SK-N-SH (cell line): ENCODE measurements around the gene KCND3. TPM values are rescaled to one million over a fixed set of nuclear protein-coding genes. Genes with fewer than 3 reads are reported as not detected.
A peak's percentile ranks its signal among the peaks of the same experiment; 100 is the strongest.

Experiments
- CTCF ChIA-PET: fragments of 300-600, 350-600 bp; formaldehyde crosslinking; extraction: SDS; loops from one replicate; lab custom pipeline; 2021; lab: Yijun Ruan, JAX
- POLR2A ChIA-PET: fragments of 350-600 bp; sonication (Branson Sonifier 250); formaldehyde crosslinking; extraction: SDS; loops from one replicate; lab custom pipeline; 2020; ENCODE audit warnings: antibody characterized with exemption, inconsistent platforms; lab: Yijun Ruan, JAX
- DNase-seq: peaks from one replicate; pipeline ENCODE4 v3.0.0; 2012
- H2AFZ ChIP-seq: fragments of 200-600 bp; sonication (generic); 2 replicates; pipeline ENCODE4 v1.8.1; 2016; ENCODE audit warnings: antibody characterized with exemption, mild to moderate bottlenecking, low read depth
- H3F3A ChIP-seq: fragments of 200-600 bp; sonication (generic); replicated peaks from 2 replicates; pipeline ENCODE3; 2016; ENCODE audit warnings: antibody characterized with exemption, mild to moderate bottlenecking; ENCODE audit not compliant: insufficient read depth
- H3K27ac ChIP-seq, 2 experiments: fragments of 200-500 bp in 1 of 2; fragments of 200-600 bp in 1 of 2; sonication (Bioruptor generic) in 1 of 2; sonication (generic), shearing (Covaris generic) in 1 of 2; 2 replicates each; pipeline versions ENCODE4 v1.5.1 to v1.6.1; 2014 to 2016; ENCODE audit warnings: low read depth in 2 of 2, inconsistent platforms in 1 of 2, low read length in 1 of 2, mild to moderate bottlenecking in 1 of 2, mixed read lengths in 1 of 2
- H3K27me3 ChIP-seq: fragments of 200-600 bp; sonication (generic), shearing (Covaris generic); 2 replicates; pipeline ENCODE4 v1.6.1; 2016; ENCODE audit warnings: mixed run types; ENCODE audit not compliant: insufficient read depth
- H3K36me3 ChIP-seq, 2 experiments: fragments of 200-500 bp in 1 of 2; fragments of 200-600 bp in 1 of 2; sonication (Bioruptor generic) in 1 of 2; sonication (generic) in 1 of 2; replicated peaks in 1 of 2; 2 replicates each; pipeline versions ENCODE3 to v1.5.1; 2014 to 2016; ENCODE audit warnings: low read length in 1 of 2, mild to moderate bottlenecking in 1 of 2; ENCODE audit not compliant: insufficient read depth in 2 of 2, control insufficient read depth in 1 of 2
- H3K4me1 ChIP-seq, 2 experiments: fragments of 200-500 bp in 1 of 2; fragments of 200-600 bp in 1 of 2; sonication (Bioruptor generic) in 1 of 2; sonication (generic), shearing (Covaris generic) in 1 of 2; 2 replicates each; pipeline versions ENCODE4 v1.5.1 to v1.6.1; 2014 to 2016; ENCODE audit warnings: low read depth in 1 of 2, low read length in 1 of 2, mixed run types in 1 of 2; ENCODE audit not compliant: insufficient read depth in 2 of 2, control insufficient read depth in 1 of 2
- H3K4me2 ChIP-seq: fragments of 200-600 bp; sonication (generic), shearing (Covaris generic); 2 replicates; pipeline ENCODE4 v1.6.1; 2017; ENCODE audit warnings: mixed run types
- H3K4me3 ChIP-seq, 2 experiments: fragments of 200-500 bp in 1 of 2; fragments of 200-600 bp in 1 of 2; sonication (Bioruptor generic) in 1 of 2; sonication (generic), shearing (Covaris generic) in 1 of 2; 2 replicates each; pipeline versions ENCODE4 v1.5.1 to v1.8.1; 2014 to 2016; ENCODE audit warnings: low read depth in 2 of 2, inconsistent platforms in 1 of 2, low read length in 1 of 2, mild to moderate bottlenecking in 1 of 2, mixed read lengths in 1 of 2, moderate library complexity in 1 of 2
- H3K79me2 ChIP-seq: fragments of 200-600 bp; sonication (generic); 2 replicates; pipeline ENCODE4 v1.8.1; 2017; ENCODE audit warnings: mild to moderate bottlenecking; ENCODE audit not compliant: insufficient read depth
- H3K9ac ChIP-seq: fragments of 200-600 bp; sonication (generic); 2 replicates; pipeline ENCODE4 v1.6.1; 2017; ENCODE audit warnings: mixed run types
- H3K9me2 ChIP-seq: fragments of 200-600 bp; sonication (generic); 2 replicates; pipeline ENCODE4 v1.6.1; 2017; ENCODE audit warnings: mixed run types
- H3K9me3 ChIP-seq: fragments of 200-600 bp; sonication (generic); 2 replicates; pipeline ENCODE4 v1.6.1; 2017; ENCODE audit warnings: mixed run types, mild to moderate bottlenecking, moderate library complexity
- H4K20me1 ChIP-seq: fragments of 200-600 bp; sonication (generic); 2 replicates; pipeline ENCODE4 v1.6.1; 2017; ENCODE audit warnings: mild to moderate bottlenecking, mixed run types; ENCODE audit not compliant: insufficient read depth
- ELF1 ChIP-seq: IDR thresholded peaks from 2 replicates; pipeline ENCODE4 v1.4.0; 2012
- EP300 ChIP-seq, 2 experiments: IDR thresholded peaks; 2 replicates each; pipeline versions ENCODE4 v1.4.0 to v1.6.1; 2012; ENCODE audit warnings: borderline replicate concordance in 1 of 2, low read depth in 1 of 2, low read length in 1 of 2
- EZH2phosphoT487 ChIP-seq: fragments of 200-600 bp; sonication (generic); IDR thresholded peaks from 2 replicates; pipeline ENCODE4 v1.6.1; 2017; ENCODE audit warnings: low read depth, mixed run types, mild to moderate bottlenecking, antibody characterized with exemption, moderate library complexity, borderline replicate concordance
- FOSL2 ChIP-seq: IDR thresholded peaks from 2 replicates; pipeline ENCODE4 v1.4.0; 2012; ENCODE audit warnings: low read depth, mild to moderate bottlenecking, moderate library complexity, borderline replicate concordance
- FOXJ3 ChIP-seq: sonication (generic); formaldehyde crosslinking; IDR thresholded peaks from 2 replicates; pipeline ENCODE4 v1.5.1; 2020; ENCODE audit warnings: mild to moderate bottlenecking, missing genetic modification reagents
- GABPA ChIP-seq: IDR thresholded peaks from 2 replicates; pipeline ENCODE4 v1.4.0; 2012; ENCODE audit warnings: low read depth, mild to moderate bottlenecking
- GATA2 ChIP-seq: sonication (generic); formaldehyde crosslinking; IDR thresholded peaks from 2 replicates; pipeline ENCODE4 v1.5.0; 2020; ENCODE audit warnings: mild to moderate bottlenecking, missing genetic modification reagents
- IRF3 ChIP-seq: fragments of 150-350 bp; IDR thresholded peaks from 2 replicates; pipeline ENCODE4 v1.6.1; 2016; ENCODE audit warnings: mild to moderate bottlenecking, low read depth, low read length
- JUND ChIP-seq: IDR thresholded peaks from 2 replicates; pipeline ENCODE4 v1.4.0; 2012
- MEF2A ChIP-seq: IDR thresholded peaks from 2 replicates; pipeline ENCODE4 v1.4.0; 2012; ENCODE audit warnings: low read depth, borderline replicate concordance
- MXI1 ChIP-seq: IDR thresholded peaks from 2 replicates; pipeline ENCODE4 v1.6.1; 2012; ENCODE audit warnings: mild to moderate bottlenecking, low read depth, low read length, improper control_type of control experiment
- NFIC ChIP-seq: IDR thresholded peaks from 2 replicates; pipeline ENCODE4 v1.4.0; 2012; ENCODE audit warnings: borderline replicate concordance
- NRF1 ChIP-seq: IDR thresholded peaks from 2 replicates; pipeline ENCODE4 v1.6.1; 2012; ENCODE audit warnings: low read depth, mild to moderate bottlenecking, low read length
- POLR2AphosphoS5 ChIP-seq: IDR thresholded peaks from 2 replicates; pipeline ENCODE4 v1.6.1; 2012; ENCODE audit warnings: low read depth, low read length
- RAD21 ChIP-seq: IDR thresholded peaks from 2 replicates; pipeline ENCODE4 v1.6.1; 2012; ENCODE audit warnings: mild to moderate bottlenecking, low read length
- RCOR1 ChIP-seq: fragments of 150-350 bp; IDR thresholded peaks from 2 replicates; pipeline ENCODE4 v1.6.1; 2017; ENCODE audit warnings: antibody characterized with exemption, low read length
- RFX5 ChIP-seq: IDR thresholded peaks from 2 replicates; pipeline ENCODE4 v1.6.1; 2012; ENCODE audit warnings: mild to moderate bottlenecking, improper control_type of control experiment, low read length
- TAF1 ChIP-seq: IDR thresholded peaks from 2 replicates; pipeline ENCODE4 v1.6.1; 2012; ENCODE audit warnings: low read depth, mild to moderate bottlenecking, low read length, moderate library complexity, borderline replicate concordance
- TCF12 ChIP-seq: IDR thresholded peaks from 2 replicates; pipeline ENCODE4 v1.4.0; 2012
- TEAD4 ChIP-seq: IDR thresholded peaks from 2 replicates; pipeline ENCODE4 v1.4.0; 2012; ENCODE audit warnings: mild to moderate bottlenecking, borderline replicate concordance; ENCODE audit not compliant: insufficient read depth
- YY1 ChIP-seq: IDR thresholded peaks from 2 replicates; pipeline ENCODE4 v1.4.0; 2012; ENCODE audit warnings: low read depth, mild to moderate bottlenecking
- WGBS: methylation state at CpG from one replicate; pipeline ENCODE4 v1.1.6; 2017; ENCODE audit warnings: low lambda C conversion rate; 5-methylcytosine and 5-hydroxymethylcytosine counted together
- polyA plus RNA-seq, 3 experiments: library from polyadenylated mRNA; depleted of rRNA; stranded (reverse); fragments of >200 nt; gene quantifications; 2 replicates each; pipeline ENCODE4 v1.2.3, GENCODE V29; 2012
- TF ChIP-seq, protein P1 (sequence below): IDR thresholded peaks from 2 replicates; pipeline ENCODE4 v1.4.0; 2012; ENCODE audit warnings: low read depth, borderline replicate concordance
- TF ChIP-seq, protein P2 (sequence below): fragments of 200-600 bp; sonication (generic); IDR thresholded peaks from 2 replicates; pipeline ENCODE4 v1.6.1; 2017; ENCODE audit warnings: antibody characterized with exemption, mild to moderate bottlenecking, moderate library complexity

Gene KCND3
- not detected in 2 replicates for polyA plus RNA-seq (2012; rRNA removed)
- not detected in 2 replicates for polyA plus RNA-seq (2012; cell fraction: cytosol; rRNA removed)
- polyA plus RNA-seq (2012; cell fraction: nucleus; rRNA removed), result not detected in 2 replicates

GRCh38 chr1:111989531-111990025 is at the start of gene KCND3:
Gene KCND3 (minus strand): TSS chr1:111989668.
- H3K4me3 ChIP-seq, result peak within 1 kb of the TSS; percentile 34 to 44
- H3F3A ChIP-seq, result no peaks in the 10 kb centered on the region
- no peaks in the 10 kb centered on the region for H3K79me2 ChIP-seq
- WGBS, result 0% methylated on average over 1 of the region's 83 CpGs
- peak; percentile 81 for DNase-seq
- peaks cover 0 to 7% of the 10 kb centered on the region in 2 experiments; a peak in 2 of 4 replicates for H3K4me1 ChIP-seq
- CTCF ChIA-PET, result interaction anchor here (1.0 to 1.4 kb wide), 2 partner anchors 22 to 125 kb away, joined by 3 read pairs; no protein-coding TSS in a partner anchor
- peak within 1 kb of the TSS; percentile 63 for H3K4me2 ChIP-seq
- H3K27ac ChIP-seq, result no peak within 1 kb of the TSS
- no peaks in the 10 kb centered on the region for H3K9me2 ChIP-seq
- TF ChIP-seq TCF12 (no peak), TEAD4 (no peak), NFIC (no peak), MEF2A (no peak), RFX5 (no peak), NRF1 (no peak), GATA2 (no peak), YY1 (no peak), EZH2phosphoT487 (no peak), RCOR1 (no peak), POLR2AphosphoS5 (no peak), TAF1 (no peak), FOXJ3 (CRISPR knock-in tag) (no peak), GABPA (no peak)
- TF ChIP-seq, protein P1, sequence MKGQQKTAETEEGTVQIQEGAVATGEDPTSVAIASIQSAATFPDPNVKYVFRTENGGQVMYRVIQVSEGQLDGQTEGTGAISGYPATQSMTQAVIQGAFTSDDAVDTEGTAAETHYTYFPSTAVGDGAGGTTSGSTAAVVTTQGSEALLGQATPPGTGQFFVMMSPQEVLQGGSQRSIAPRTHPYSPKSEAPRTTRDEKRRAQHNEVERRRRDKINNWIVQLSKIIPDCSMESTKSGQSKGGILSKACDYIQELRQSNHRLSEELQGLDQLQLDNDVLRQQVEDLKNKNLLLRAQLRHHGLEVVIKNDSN, result no peak
- TF ChIP-seq, protein P2, sequence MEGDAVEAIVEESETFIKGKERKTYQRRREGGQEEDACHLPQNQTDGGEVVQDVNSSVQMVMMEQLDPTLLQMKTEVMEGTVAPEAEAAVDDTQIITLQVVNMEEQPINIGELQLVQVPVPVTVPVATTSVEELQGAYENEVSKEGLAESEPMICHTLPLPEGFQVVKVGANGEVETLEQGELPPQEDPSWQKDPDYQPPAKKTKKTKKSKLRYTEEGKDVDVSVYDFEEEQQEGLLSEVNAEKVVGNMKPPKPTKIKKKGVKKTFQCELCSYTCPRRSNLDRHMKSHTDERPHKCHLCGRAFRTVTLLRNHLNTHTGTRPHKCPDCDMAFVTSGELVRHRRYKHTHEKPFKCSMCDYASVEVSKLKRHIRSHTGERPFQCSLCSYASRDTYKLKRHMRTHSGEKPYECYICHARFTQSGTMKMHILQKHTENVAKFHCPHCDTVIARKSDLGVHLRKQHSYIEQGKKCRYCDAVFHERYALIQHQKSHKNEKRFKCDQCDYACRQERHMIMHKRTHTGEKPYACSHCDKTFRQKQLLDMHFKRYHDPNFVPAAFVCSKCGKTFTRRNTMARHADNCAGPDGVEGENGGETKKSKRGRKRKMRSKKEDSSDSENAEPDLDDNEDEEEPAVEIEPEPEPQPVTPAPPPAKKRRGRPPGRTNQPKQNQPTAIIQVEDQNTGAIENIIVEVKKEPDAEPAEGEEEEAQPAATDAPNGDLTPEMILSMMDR, result no peak
- H3K27me3 ChIP-seq, result peaks cover 56% of the 10 kb centered on the region
- POLR2A ChIA-PET, result no interaction called here
- no peak within 1 kb of the TSS for H3K9ac ChIP-seq
- no peaks in the 10 kb centered on the region for H4K20me1 ChIP-seq
- no peaks in the 10 kb centered on the region for H3K9me3 ChIP-seq
- no peaks in the 10 kb centered on the region for H3K36me3 ChIP-seq
- no peak within 1 kb of the TSS; the same call in 1 of the 2 replicates for H2AFZ ChIP-seq

GRCh38 chr1:112034277-112034676 is 44.8 kb upstream of the KCND3 start:
- WGBS, result 0% methylated on average over 1 of the region's 1 CpG
- no peaks in the 10 kb centered on the region for H3K79me2 ChIP-seq
- no peak for TF ChIP-seq ELF1
- TF ChIP-seq TEAD4, result no peak
- TF ChIP-seq GABPA, result no peak
- TF ChIP-seq TAF1, result no peak
- TF ChIP-seq EP300 (IDR thresholded peaks at IDR 0.05; ENCODE audit: borderline replicate concordance in 1 of 2, low read depth in 1 of 2, low read length in 1 of 2), result no peak
- TF ChIP-seq FOSL2, result no peak
- TF ChIP-seq RAD21, result no peak
- TF ChIP-seq IRF3, result no peak
- TF ChIP-seq MEF2A, result no peak
- TF ChIP-seq JUND, result no peak
- TF ChIP-seq, protein P1, result no peak
- no peak for TF ChIP-seq MXI1
- no peak for TF ChIP-seq FOXJ3 (CRISPR knock-in tag)

More at GRCh38 chr1:112034277-112034676, 44.8 kb upstream of the KCND3 start:
- H3K36me3 ChIP-seq, result no peaks in the 10 kb centered on the region
- no peaks in the 10 kb centered on the region for H3K9me2 ChIP-seq
- no peaks in the 10 kb centered on the region for H3K9me3 ChIP-seq
- H3K9ac ChIP-seq, result no peak overlapping the region
- ChIA-PET CTCF (no interaction called here), POLR2A (no interaction called here)
- no peak overlapping the region for H2AFZ ChIP-seq
- no peaks in the 10 kb centered on the region for H3K4me1 ChIP-seq
- no peak overlapping the region for H3K4me2 ChIP-seq
- H3K4me3 ChIP-seq, result no peak overlapping the region
- no peaks in the 10 kb centered on the region for H4K20me1 ChIP-seq
- DNase-seq, result no peak
- H3K27me3 ChIP-seq, result no peaks in the 10 kb centered on the region
- no peak overlapping the region for H3K27ac ChIP-seq
- no peaks in the 10 kb centered on the region for H3F3A ChIP-seq
